Thyroid gland (tissue), 4 donors: ENCODE data around the gene LMNTD1. TPM values are rescaled to one million over a fixed set of nuclear protein-coding genes. Genes with fewer than 3 reads are reported as not detected.

Experiments
- DNase-seq, 2 donors: peaks; one replicate each; pipeline ENCODE4 v3.0.0-alpha.2; 2019
- H3K27ac ChIP-seq, 3 donors: fragments of 200-600 bp; sonication (generic); 1 replicate in 2 of 3; 2 replicates in 1 of 3; pipeline ENCODE4 v1.5.1; 2016 to 2019; ENCODE audit warnings: mild to moderate bottlenecking in 1 of 3, moderate library complexity in 1 of 3
- H3K27me3 ChIP-seq: fragments of 200-600 bp; sonication (generic); one replicate; pipeline ENCODE4 v1.5.1; 2019
- H3K36me3 ChIP-seq, 2 donors: fragments of 200-600 bp; sonication (generic); one replicate each; pipeline ENCODE4 v1.5.1; 2016 to 2019
- H3K4me1 ChIP-seq, 2 donors: fragments of 200-600 bp; sonication (generic); one replicate each; pipeline ENCODE4 v1.5.1; 2017 to 2019
- H3K4me3 ChIP-seq, 3 donors: fragments of 200-600 bp; sonication (generic); replicated peaks in 1 of 3; 1 replicate in 2 of 3; 2 replicates in 1 of 3; pipeline ENCODE4 v1.5.1; 2016; ENCODE audit warnings: mild to moderate bottlenecking in 1 of 3
- H3K9me3 ChIP-seq: fragments of 200-600 bp; sonication (generic); one replicate; pipeline ENCODE4 v1.5.1; 2017
- POLR2A ChIP-seq, 2 donors: fragments of 450-650 bp; IDR thresholded peaks; one replicate each; pipeline ENCODE4 v1.6.1; 2017; ENCODE audit warnings: antibody characterized with exemption in 2 of 2, mild to moderate bottlenecking in 2 of 2, moderate library complexity in 1 of 2
- WGBS, 2 donors: methylation state at CpG; one replicate each; pipeline ENCODE4 v1.1.5; 2017; 5-methylcytosine and 5-hydroxymethylcytosine counted together
- intact Hi-C: fragments of 100-400 bp; cut with DNase I; formaldehyde crosslinking; loops from one replicate; pipeline ENCODE4 v1.15.1; 2023
- total RNA-seq, 4 donors: library from RNA; depleted of rRNA; stranded (reverse); fragments of >200 nt; gene quantifications; one replicate each; pipeline ENCODE4 v1.2.3, GENCODE V29; 2016
- TF ChIP-seq, protein P1 (sequence below), 6 experiments: fragments of 200-600 bp in 3 of 6; fragments of 450-650 bp in 3 of 6; sonication (generic) in 3 of 6; IDR thresholded peaks; one replicate each; pipeline ENCODE4 v1.5.1; 2016 to 2019; ENCODE audit warnings: antibody characterized with exemption in 6 of 6, mild to moderate bottlenecking in 2 of 6, inconsistent platforms in 1 of 6, moderate library complexity in 1 of 6

Gene LMNTD1
- total RNA-seq, 4 donors from 2014 or later = 0.27 to 2.3 (median 0.67) TPM; not detected in 1

DNA sequence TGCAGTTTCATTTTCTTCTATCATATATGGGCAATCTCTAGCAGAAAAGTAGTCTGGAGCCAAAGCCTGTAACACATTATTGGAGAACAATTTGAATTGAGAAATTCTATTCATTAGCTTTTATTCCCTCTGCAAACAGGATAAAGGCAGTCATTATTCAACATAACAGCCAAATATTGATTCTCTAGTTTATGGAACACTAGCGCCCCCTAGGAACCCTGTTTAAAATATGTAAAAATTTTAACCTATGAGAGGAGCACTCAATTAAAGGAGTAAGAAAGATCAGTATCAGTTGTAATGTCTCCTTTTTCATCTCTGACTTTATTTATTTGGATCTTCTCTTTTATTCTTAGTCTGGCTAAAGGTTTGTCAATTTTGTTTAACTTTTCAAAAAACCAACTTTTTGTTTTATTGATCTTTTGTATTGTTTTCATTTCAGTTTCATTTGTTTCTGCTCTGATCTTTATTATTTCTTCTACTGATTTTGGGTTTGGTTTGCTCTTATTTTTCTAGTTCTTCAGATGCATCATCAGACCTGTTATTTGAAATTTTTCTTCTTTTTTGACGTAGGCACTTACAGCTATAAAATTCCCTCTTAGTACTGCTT is 4.8 kb upstream of the LMNTD1 start:
- peak; percentile 15 to 36 for DNase-seq
- no peak for TF ChIP-seq POLR2A (IDR thresholded peaks at IDR 0.05)
- TF ChIP-seq, protein P1, sequence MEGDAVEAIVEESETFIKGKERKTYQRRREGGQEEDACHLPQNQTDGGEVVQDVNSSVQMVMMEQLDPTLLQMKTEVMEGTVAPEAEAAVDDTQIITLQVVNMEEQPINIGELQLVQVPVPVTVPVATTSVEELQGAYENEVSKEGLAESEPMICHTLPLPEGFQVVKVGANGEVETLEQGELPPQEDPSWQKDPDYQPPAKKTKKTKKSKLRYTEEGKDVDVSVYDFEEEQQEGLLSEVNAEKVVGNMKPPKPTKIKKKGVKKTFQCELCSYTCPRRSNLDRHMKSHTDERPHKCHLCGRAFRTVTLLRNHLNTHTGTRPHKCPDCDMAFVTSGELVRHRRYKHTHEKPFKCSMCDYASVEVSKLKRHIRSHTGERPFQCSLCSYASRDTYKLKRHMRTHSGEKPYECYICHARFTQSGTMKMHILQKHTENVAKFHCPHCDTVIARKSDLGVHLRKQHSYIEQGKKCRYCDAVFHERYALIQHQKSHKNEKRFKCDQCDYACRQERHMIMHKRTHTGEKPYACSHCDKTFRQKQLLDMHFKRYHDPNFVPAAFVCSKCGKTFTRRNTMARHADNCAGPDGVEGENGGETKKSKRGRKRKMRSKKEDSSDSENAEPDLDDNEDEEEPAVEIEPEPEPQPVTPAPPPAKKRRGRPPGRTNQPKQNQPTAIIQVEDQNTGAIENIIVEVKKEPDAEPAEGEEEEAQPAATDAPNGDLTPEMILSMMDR (IDR thresholded peaks at IDR 0.05) = peak; percentile 15 to 73 (median 59)
- WGBS, 2 donors = 49 to 53% methylated on average over 2 of the region's 2 CpGs
- Histone ChIP-seq H3K27me3 (no peaks in the 10 kb centered on the region), H3K27ac (no peak overlapping the region), H3K4me3 (no peak overlapping the region), H3K36me3 (no peaks in the 10 kb centered on the region), H3K4me1 (no peaks in the 10 kb centered on the region), H3K9me3 (no peaks in the 10 kb centered on the region)
- intact Hi-C loops = loop anchor here (5.0 kb wide), 1 partner anchor 121 kb away; no protein-coding TSS in a partner anchor

DNA sequence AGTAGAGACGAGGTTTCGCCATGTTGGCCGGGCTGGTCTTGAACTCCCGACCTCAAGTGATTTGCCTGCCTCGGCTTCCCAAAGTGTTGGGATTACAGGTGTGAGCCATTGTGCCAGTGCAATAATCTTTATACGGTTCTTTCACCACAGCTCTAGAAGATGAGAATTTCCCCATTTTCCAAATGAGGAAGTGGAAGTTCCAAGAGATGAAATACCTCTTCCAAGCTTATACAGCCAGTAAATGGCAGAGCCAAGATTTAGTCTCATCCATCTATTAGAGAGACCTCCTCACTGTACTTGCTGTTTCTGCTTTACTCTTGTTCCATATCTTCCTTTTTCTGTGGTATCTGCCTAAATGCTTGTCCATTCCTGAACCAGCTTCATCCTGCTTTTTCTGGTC is 3.1 kb upstream of the LMNTD1 start:
- no peaks in the 10 kb centered on the region for H3K9me3 ChIP-seq
- intact Hi-C loops = loop anchor here (5.0 kb wide), 1 partner anchor 119 kb away; no protein-coding TSS in a partner anchor
- no peak for DNase-seq
- no peaks in the 10 kb centered on the region for H3K27me3 ChIP-seq
- H3K36me3 ChIP-seq = no peaks in the 10 kb centered on the region
- 96% methylated on average over 6 of the region's 6 CpGs for WGBS, 2 donors
- TF ChIP-seq, protein P1 (IDR thresholded peaks at IDR 0.05) = no peak
- no peak for TF ChIP-seq POLR2A (IDR thresholded peaks at IDR 0.05)
- no peak overlapping the region for H3K4me3 ChIP-seq
- H3K27ac ChIP-seq = no peak overlapping the region
- no peaks in the 10 kb centered on the region for H3K4me1 ChIP-seq

DNA sequence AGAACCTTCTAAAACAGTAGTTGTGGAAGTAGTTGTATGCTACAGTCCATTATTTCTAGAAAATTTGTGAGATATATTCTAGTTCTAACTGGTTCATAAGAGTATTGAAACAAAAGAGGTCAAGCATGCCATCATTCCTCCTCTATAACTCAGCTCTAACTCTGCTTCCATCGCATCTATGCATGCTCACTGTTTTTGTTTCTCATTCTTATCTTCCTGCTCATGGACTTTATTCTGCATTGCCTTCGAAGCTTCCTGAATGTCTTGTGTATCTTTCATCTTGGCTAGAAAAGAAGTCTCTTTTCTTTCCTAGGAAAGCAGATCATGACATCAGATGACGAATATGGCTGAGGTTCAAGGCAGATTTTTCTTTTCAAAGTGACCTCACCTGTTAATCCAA is 402 bp downstream of the LMNTD1 start:
- TF ChIP-seq POLR2A (IDR thresholded peaks at IDR 0.05) = no peak
- TF ChIP-seq, protein P1 (IDR thresholded peaks at IDR 0.05) = no peak
- no peak overlapping the region for H3K27ac ChIP-seq
- 88% methylated on average over 3 of the region's 3 CpGs for WGBS, 2 donors
- H3K4me1 ChIP-seq = no peaks in the 10 kb centered on the region
- H3K36me3 ChIP-seq = no peaks in the 10 kb centered on the region
- H3K9me3 ChIP-seq = no peaks in the 10 kb centered on the region
- H3K27me3 ChIP-seq = no peaks in the 10 kb centered on the region
- intact Hi-C loops = no loop called here
- no peak for DNase-seq
- no peak overlapping the region for H3K4me3 ChIP-seq

DNA sequence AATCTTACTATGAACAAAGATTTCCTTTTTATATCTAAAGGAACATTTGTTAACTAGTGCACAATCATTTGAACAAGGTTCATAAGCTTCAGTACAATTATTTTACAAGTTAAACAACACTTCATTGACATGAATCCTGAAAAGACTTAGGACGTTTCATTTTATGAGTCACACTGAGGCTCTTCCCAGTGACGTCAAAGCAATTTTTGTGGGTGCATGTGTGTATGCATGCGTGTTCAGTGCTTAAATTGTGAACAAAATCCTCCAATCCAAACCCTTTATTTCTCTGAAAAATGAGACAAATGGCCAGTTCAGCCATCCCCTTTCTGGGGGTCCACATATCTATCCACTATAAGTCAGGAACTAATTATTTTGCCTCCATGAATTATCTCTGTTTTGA is 2.9 kb downstream of the LMNTD1 start:
- WGBS, 2 donors = 92 to 97% methylated on average over 3 of the region's 3 CpGs
- Histone ChIP-seq H3K9me3 (no peaks in the 10 kb centered on the region), H3K4me3 (no peak overlapping the region), H3K36me3 (no peaks in the 10 kb centered on the region), H3K4me1 (no peaks in the 10 kb centered on the region), H3K27me3 (no peaks in the 10 kb centered on the region), H3K27ac (no peak overlapping the region)
- intact Hi-C loops = no loop called here
- no peak for DNase-seq
- TF ChIP-seq, protein P1 (IDR thresholded peaks at IDR 0.05) = no peak
- TF ChIP-seq POLR2A (IDR thresholded peaks at IDR 0.05) = no peak

DNA sequence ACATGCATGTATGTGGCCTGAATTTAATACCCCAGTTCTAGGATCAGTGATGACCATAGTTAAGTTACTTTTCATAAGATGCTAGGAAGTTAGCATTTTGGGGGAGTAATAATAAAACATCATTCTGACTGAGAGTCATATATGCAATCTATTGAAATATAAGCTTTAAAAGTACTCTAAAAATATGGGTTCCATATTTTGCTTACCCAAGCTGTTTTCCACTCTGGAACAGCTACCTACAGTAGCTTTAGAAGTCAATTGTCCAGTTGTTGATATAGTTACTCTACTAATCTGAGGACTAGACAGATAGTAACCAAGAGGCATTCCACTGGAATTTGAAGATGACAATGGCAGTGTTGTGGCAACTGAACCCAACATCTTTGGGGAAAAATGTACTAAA is 4.0 kb downstream of the LMNTD1 start:
- Histone ChIP-seq H3K4me1 (no peaks in the 10 kb centered on the region), H3K36me3 (no peaks in the 10 kb centered on the region), H3K27me3 (no peaks in the 10 kb centered on the region), H3K27ac (no peak overlapping the region), H3K4me3 (no peak overlapping the region), H3K9me3 (no peaks in the 10 kb centered on the region)
- intact Hi-C loops = no loop called here
- no peak for DNase-seq
- TF ChIP-seq, protein P1 (IDR thresholded peaks at IDR 0.05) = no peak
- TF ChIP-seq POLR2A (IDR thresholded peaks at IDR 0.05) = no peak
